Measurements from ENCODE around the gene BBOF1. TPM values are rescaled to one million over a fixed set of nuclear protein-coding genes. Genes with fewer than 3 reads are reported as not detected.

BBOF1 gene
- total and polyA plus RNA-seq, 2 of the 8 experiments (the other 6 are each of a cell fraction or from before 2014, with no cell fraction given), result 0.26 to 0.60 TPM

GRCh38 chr14:74014299-74014698 is 4.8 kb upstream of the BBOF1 start:
- no peaks in the 10 kb centered on the region for H3K27me3 ChIP-seq (replicated peaks in 1 of 4; ENCODE audit: control insufficient read depth in 3 of 4, extremely low read depth in 1 of 4, insufficient read depth in 3 of 4, low read length in 3 of 4)
- FAIRE-seq, result no peak
- POLR2A ChIA-PET (ENCODE audit: partially characterized antibody), result interaction anchor here (0.6 kb wide), 1 partner anchor 19 kb away, joined by 5 read pairs; no protein-coding TSS in a partner anchor

More at GRCh38 chr14:74014299-74014698, 4.8 kb upstream of the BBOF1 start:
- no peak overlapping the region for H2BK15ac ChIP-seq (ENCODE audit: low read length)
- no peaks in the 10 kb centered on the region for H3K79me2 ChIP-seq (ENCODE audit: control insufficient read depth in 1 of 2, insufficient read depth in 2 of 2, low read length in 2 of 2)
- H2BK20ac ChIP-seq (ENCODE audit: low read length), result no peak overlapping the region
- H2AFZ ChIP-seq (ENCODE audit: low read length), result no peak overlapping the region
- TF ChIP-seq MAX (IDR thresholded peaks at IDR 0.05), result no peak
- no peak for TF ChIP-seq SP1 (IDR thresholded peaks at IDR 0.05; ENCODE audit: low read depth, low read length)
- TF ChIP-seq SIRT6 (IDR thresholded peaks at IDR 0.05; ENCODE audit: low read length), result no peak
- TF ChIP-seq TBP (IDR thresholded peaks at IDR 0.05; ENCODE audit: low read depth, low read length), result no peak
- no peak for TF ChIP-seq GABPA (IDR thresholded peaks at IDR 0.05; ENCODE audit: borderline replicate concordance, insufficient read depth, low read length)
- no peak overlapping the region for H3K18ac ChIP-seq (ENCODE audit: extremely low read depth, low read length)
- H4K20me1 ChIP-seq (replicated peaks in 1 of 2; ENCODE audit: control insufficient read depth in 1 of 2, insufficient read depth in 2 of 2, low read length in 2 of 2), result no peaks in the 10 kb centered on the region
- no peak overlapping the region for H2BK120ac ChIP-seq (replicated peaks; ENCODE audit: low read depth, low read length)
- H3K23me2 ChIP-seq (ENCODE audit: low read depth, low read length), result peaks cover 8% of the 10 kb centered on the region; the same call in 1 of the 2 replicates
- no peak overlapping the region for H2AK5ac ChIP-seq (ENCODE audit: low read depth, low read length)
- no peaks in the 10 kb centered on the region for H3K4me1 ChIP-seq (replicated peaks in 1 of 4; ENCODE audit: control insufficient read depth in 3 of 4, insufficient read depth in 4 of 4, low read length in 3 of 4)
- CTCF ChIA-PET (ENCODE audit: partially characterized antibody), result interaction anchor here (0.7 kb wide), 1 partner anchor 733 kb away, joined by 3 read pairs; no protein-coding TSS in a partner anchor
- no peak overlapping the region for H4K91ac ChIP-seq (replicated peaks; ENCODE audit: insufficient read length, low read length)
- H2BK5ac ChIP-seq (ENCODE audit: low read depth, low read length), result no peak overlapping the region
- WGBS, 2 experiments (ENCODE audit: extremely low coverage in 1 of 2, insufficient coverage in 1 of 2, insufficient read length in 1 of 2, insufficient replicate concordance in 2 of 2, low coverage in 1 of 2, low lambda C conversion rate in 2 of 2, missing lambda C conversion rate in 1 of 2), result 91% methylated on average over 1 of the region's 1 CpG; no CpG with 5 or more reads in 1 of the 2 experiments
- H3K9me3 ChIP-seq (ENCODE audit: insufficient read depth in 2 of 2, low read depth in 1 of 2, low read length in 1 of 2), result no peaks in the 10 kb centered on the region
- H3K9ac ChIP-seq (replicated peaks in 1 of 4; ENCODE audit: extremely low read depth in 1 of 4, low read depth in 3 of 4, low read length in 3 of 4), result no peak overlapping the region
- no peak overlapping the region for H3K4ac ChIP-seq (replicated peaks; ENCODE audit: insufficient read length, low read depth, low read length)
- H3K23ac ChIP-seq (ENCODE audit: insufficient read length), result no peak overlapping the region
- H3K36me3 ChIP-seq (ENCODE audit: control insufficient read depth in 2 of 4, insufficient read depth in 4 of 4, low read length in 3 of 4), result peaks cover 0 to 3% (median 1%) of the 10 kb centered on the region in 4 experiments; a peak in 3 of 8 replicates
- H4K8ac ChIP-seq (ENCODE audit: extremely low read depth, insufficient read depth, low read length), result no peak overlapping the region
- DNase-seq (ENCODE audit: low read depth in 1 of 2, low spot score in 2 of 2), result no peak
- H4K5ac ChIP-seq (ENCODE audit: insufficient read length, low read depth, low read length), result no peak overlapping the region
- H3K79me1 ChIP-seq (ENCODE audit: low read depth, low read length), result no peaks in the 10 kb centered on the region
- no peak overlapping the region for H3K27ac ChIP-seq (ENCODE audit: low read depth, low read length)
- no peak overlapping the region for H2BK12ac ChIP-seq (ENCODE audit: low read depth, low read length)
- no peak overlapping the region for H3K14ac ChIP-seq (ENCODE audit: insufficient read length)
- no peak overlapping the region for H3K4me3 ChIP-seq (ENCODE audit: extremely low read depth in 1 of 4, insufficient read depth in 2 of 4, low read depth in 3 of 4, low read length in 4 of 4)
- H3K56ac ChIP-seq (replicated peaks; ENCODE audit: insufficient read length, low read depth, low read length), result no peak overlapping the region
- H3K4me2 ChIP-seq (ENCODE audit: insufficient read depth in 1 of 2, low read depth in 2 of 2, low read length in 2 of 2), result no peak overlapping the region
